SU-DHL-6 (cell line): ENCODE measurements around the gene ARHGDIA.

Experiments
- H2AFZ ChIP-seq: fragments of 200-600 bp; sonication (generic); 2 replicates; pipeline ENCODE4 v1.6.1; 2014; ENCODE audit warnings: low read depth, mild to moderate bottlenecking, moderate library complexity, mixed read lengths, antibody characterized with exemption, low read length; ENCODE audit not compliant: severe bottlenecking
- H3F3A ChIP-seq: fragments of 200-600 bp; shearing (Covaris generic); 2 replicates; pipeline ENCODE4 v1.6.0; 2016; ENCODE audit warnings: antibody characterized with exemption, mild to moderate bottlenecking; ENCODE audit not compliant: insufficient read depth
- H3K27ac ChIP-seq: fragments of 200-600 bp; sonication (generic); 2 replicates; pipeline ENCODE4 v1.5.1; 2016; ENCODE audit warnings: low read depth, mild to moderate bottlenecking, low read length, moderate library complexity, mixed read lengths
- H3K27me3 ChIP-seq: fragments of 200-600 bp; sonication (generic), shearing (Covaris generic); 2 replicates; pipeline ENCODE4 v1.6.0; 2014; ENCODE audit warnings: mild to moderate bottlenecking, low read length
- H3K36me3 ChIP-seq: fragments of 200-600 bp; sonication (generic); 2 replicates; pipeline ENCODE4 v1.6.1; 2014; ENCODE audit warnings: mild to moderate bottlenecking, low read length, mixed read lengths
- H3K4me2 ChIP-seq: fragments of 300-600, 200-600 bp; shearing (Covaris generic), sonication (generic); 2 replicates; pipeline ENCODE4 v1.6.0; 2014; ENCODE audit warnings: low read length, low read depth, mild to moderate bottlenecking; ENCODE audit not compliant: poor library complexity, severe bottlenecking
- H3K4me3 ChIP-seq: fragments of 200-600 bp; sonication (generic); 2 replicates; pipeline ENCODE4 v1.5.1; 2014; ENCODE audit warnings: antibody characterized with exemption, low read length, mild to moderate bottlenecking, mixed read lengths; ENCODE audit not compliant: insufficient read depth, poor library complexity, severe bottlenecking
- H3K79me2 ChIP-seq: fragments of 200-600 bp; sonication (generic); 2 replicates; pipeline ENCODE4 v1.6.1; 2014; ENCODE audit warnings: mild to moderate bottlenecking, low read length, moderate library complexity; ENCODE audit not compliant: insufficient read depth
- H3K9ac ChIP-seq: fragments of 200-600 bp; sonication (generic); 2 replicates; pipeline ENCODE4 v1.7.0; 2014; ENCODE audit warnings: mild to moderate bottlenecking, low read length
- H3K9me2 ChIP-seq: fragments of 200-600 bp; sonication (generic); replicated peaks from 2 replicates; pipeline ENCODE4 v1.6.1; 2014; ENCODE audit warnings: low read length; ENCODE audit not compliant: insufficient read depth
- H3K9me3 ChIP-seq: fragments of 200-600 bp; sonication (generic); 2 replicates; pipeline ENCODE4 v1.6.1; 2014; ENCODE audit warnings: low read length, mixed read lengths; ENCODE audit not compliant: insufficient read depth
- H4K20me1 ChIP-seq: fragments of 200-600 bp; sonication (generic); 2 replicates; pipeline ENCODE4 v1.6.1; 2014; ENCODE audit warnings: low read depth, mild to moderate bottlenecking, antibody characterized with exemption, low read length, moderate library complexity, mixed read lengths
- EZH2phosphoT487 ChIP-seq: fragments of 200-600 bp; sonication (generic), shearing (Covaris generic); conservative IDR thresholded peaks from 2 replicates; pipeline ENCODE4 v1.6.1; 2018; ENCODE audit warnings: mild to moderate bottlenecking, antibody characterized with exemption, low read length, moderate library complexity, mixed read lengths
- TF ChIP-seq, protein P1 (sequence below): fragments of 200-600 bp; sonication (generic); IDR thresholded peaks from one replicate; pipeline ENCODE4 v1.5.1; 2017; ENCODE audit warnings: antibody characterized with exemption, mild to moderate bottlenecking, low read length, moderate library complexity; ENCODE audit not compliant: insufficient read depth, poor library complexity, severe bottlenecking

Gene ARHGDIA

DNA sequence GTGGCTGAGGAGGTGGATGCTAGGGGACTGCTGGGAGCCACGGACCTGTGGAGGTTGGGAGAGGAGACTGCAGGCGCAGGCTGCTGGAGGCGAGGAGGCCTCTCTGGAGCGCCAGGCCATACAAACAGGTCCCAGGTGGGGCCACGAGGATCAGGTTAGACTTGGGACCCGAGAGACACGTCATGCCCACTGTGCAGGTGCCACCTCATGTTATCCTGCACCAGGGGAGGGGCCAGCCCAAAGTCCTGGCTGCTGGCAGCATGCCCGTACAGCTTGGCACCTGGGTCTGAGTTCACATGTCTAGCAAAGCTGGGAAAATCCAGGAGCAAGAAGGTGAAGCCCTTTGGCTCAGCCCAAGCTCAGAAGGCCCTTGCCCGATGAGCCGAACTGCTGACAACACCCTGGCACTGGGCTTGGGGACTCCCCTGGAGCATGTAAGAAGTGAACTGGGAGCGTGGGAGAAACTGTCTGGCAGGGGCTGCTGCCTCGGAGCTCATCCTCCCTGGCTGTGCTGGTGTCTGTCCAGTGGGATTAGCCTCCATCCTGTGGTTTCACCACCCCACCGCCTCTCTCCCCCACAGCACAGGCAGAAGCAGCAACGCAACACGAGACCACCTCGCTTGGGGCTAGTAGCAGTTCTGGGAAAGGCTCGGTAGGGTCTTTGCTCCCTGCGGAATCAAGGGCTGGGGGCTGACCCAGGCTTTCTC, 5.3 kb downstream of the ARHGDIA start:
- Histone ChIP-seq H3K36me3 (0 out of 2 replicates have a peak, but pooled peaks cover 4% of the 10 kb centered on the region), H3K4me2 (no peak overlapping the region), H3K27me3 (no peaks in the 10 kb centered on the region), H3K9me2 (no peaks in the 10 kb centered on the region), H3K27ac (no peak overlapping the region), H3K4me3 (no peak overlapping the region), H3F3A (peaks cover 44% of the 10 kb centered on the region), H3K9me3 (no peaks in the 10 kb centered on the region), H3K9ac (no peak overlapping the region), H3K79me2 (peaks cover 36% of the 10 kb centered on the region), H4K20me1 (no peaks in the 10 kb centered on the region; the same call in 1 of the 2 replicates), H2AFZ (no peak overlapping the region)
- no peak for TF ChIP-seq EZH2phosphoT487
- TF ChIP-seq, protein P1, sequence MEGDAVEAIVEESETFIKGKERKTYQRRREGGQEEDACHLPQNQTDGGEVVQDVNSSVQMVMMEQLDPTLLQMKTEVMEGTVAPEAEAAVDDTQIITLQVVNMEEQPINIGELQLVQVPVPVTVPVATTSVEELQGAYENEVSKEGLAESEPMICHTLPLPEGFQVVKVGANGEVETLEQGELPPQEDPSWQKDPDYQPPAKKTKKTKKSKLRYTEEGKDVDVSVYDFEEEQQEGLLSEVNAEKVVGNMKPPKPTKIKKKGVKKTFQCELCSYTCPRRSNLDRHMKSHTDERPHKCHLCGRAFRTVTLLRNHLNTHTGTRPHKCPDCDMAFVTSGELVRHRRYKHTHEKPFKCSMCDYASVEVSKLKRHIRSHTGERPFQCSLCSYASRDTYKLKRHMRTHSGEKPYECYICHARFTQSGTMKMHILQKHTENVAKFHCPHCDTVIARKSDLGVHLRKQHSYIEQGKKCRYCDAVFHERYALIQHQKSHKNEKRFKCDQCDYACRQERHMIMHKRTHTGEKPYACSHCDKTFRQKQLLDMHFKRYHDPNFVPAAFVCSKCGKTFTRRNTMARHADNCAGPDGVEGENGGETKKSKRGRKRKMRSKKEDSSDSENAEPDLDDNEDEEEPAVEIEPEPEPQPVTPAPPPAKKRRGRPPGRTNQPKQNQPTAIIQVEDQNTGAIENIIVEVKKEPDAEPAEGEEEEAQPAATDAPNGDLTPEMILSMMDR: no peak

DNA sequence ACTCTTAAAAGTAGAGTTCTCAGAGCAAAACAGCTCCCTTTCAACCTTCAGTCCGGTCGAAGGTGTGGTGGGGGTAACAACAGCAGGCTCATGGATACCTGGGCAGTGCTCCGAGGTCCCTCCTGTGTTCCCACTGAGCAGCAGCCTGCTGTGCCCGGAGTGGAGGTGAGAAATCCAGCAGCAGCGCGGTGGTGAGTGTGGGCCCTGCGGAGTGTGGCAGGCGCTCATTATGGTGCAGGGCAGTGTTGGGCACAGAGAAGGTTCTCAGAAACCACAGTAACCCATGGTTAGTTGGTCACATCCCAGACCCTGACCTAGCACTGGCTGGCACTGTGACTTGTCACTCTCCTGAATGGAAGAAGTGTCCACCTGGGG, 5.8 kb downstream of the ARHGDIA start:
- no peak overlapping the region for H3K9ac ChIP-seq
- H3K36me3 ChIP-seq: 0 out of 2 replicates have a peak, but pooled peaks cover 4% of the 10 kb centered on the region
- no peak overlapping the region for H3K4me3 ChIP-seq
- H3K27me3 ChIP-seq: no peaks in the 10 kb centered on the region
- H3K79me2 ChIP-seq: peaks cover 32% of the 10 kb centered on the region
- H3K27ac ChIP-seq: no peak overlapping the region
- no peaks in the 10 kb centered on the region for H3K9me2 ChIP-seq
- TF ChIP-seq, protein P1: no peak
- H3F3A ChIP-seq: peaks cover 41% of the 10 kb centered on the region
- no peak overlapping the region for H3K4me2 ChIP-seq
- no peaks in the 10 kb centered on the region; the same call in 1 of the 2 replicates for H4K20me1 ChIP-seq
- H3K9me3 ChIP-seq: no peaks in the 10 kb centered on the region
- H2AFZ ChIP-seq: no peak overlapping the region

DNA sequence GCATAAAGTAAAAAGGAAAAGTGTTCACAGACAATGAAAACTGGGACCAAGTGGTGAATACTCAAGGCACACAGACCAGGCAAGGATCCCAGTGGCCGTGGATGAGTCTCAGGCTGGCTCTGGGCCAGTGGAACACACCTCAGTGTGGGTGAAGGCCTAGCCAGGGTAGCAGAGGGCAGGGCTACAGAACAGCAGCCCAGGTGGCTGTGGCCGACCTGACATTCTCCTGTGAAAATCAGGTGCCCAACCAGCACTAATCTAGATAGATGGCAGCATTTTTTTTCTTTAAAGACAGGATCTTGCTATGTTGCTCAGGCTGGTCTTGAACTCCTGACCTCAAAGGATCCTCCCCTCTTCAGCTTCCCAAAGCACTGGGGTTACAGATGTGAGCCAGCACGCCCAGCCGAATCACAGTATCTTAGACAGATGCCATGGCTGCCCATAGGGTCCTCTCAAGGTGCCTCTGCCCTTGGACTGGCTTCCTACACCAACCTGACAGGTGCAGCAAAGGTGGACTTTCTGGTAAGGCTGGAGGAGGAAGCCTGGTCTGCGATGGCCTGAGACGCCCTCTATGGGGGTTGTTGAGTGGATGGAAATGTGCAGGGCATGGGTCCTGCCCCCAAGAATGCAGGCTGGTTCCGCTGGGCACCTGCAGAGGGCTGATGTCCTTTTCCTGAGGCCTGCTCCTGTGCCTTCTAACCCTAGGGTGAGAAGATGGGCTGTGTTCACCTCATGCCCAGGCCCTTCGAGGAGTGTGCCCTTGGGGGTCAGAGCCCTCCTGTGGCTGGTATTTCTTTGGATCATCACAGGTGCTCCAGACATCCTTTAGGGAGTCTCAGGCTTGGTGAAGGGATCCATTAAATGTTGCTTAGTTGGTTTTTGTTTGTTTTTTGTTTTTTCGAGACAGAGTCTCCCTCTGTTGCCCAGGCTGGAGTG, 7.0 kb downstream of the ARHGDIA start:
- no peak overlapping the region for H3K4me2 ChIP-seq
- H3K9me2 ChIP-seq: no peaks in the 10 kb centered on the region
- no peaks in the 10 kb centered on the region; the same call in 1 of the 2 replicates for H4K20me1 ChIP-seq
- H3K27ac ChIP-seq: no peak overlapping the region
- H2AFZ ChIP-seq: no peak overlapping the region
- peaks cover 32% of the 10 kb centered on the region for H3F3A ChIP-seq
- no peak for TF ChIP-seq EZH2phosphoT487
- TF ChIP-seq, protein P1: no peak
- no peaks in the 10 kb centered on the region for H3K9me3 ChIP-seq
- no peaks in the 10 kb centered on the region for H3K27me3 ChIP-seq
- 0 out of 2 replicates have a peak, but pooled peaks cover 4% of the 10 kb centered on the region for H3K36me3 ChIP-seq
- H3K4me3 ChIP-seq: no peak overlapping the region
- peaks cover 36% of the 10 kb centered on the region for H3K79me2 ChIP-seq
- no peak overlapping the region for H3K9ac ChIP-seq
